Endothelial cell of umbilical vein (primary cell): ENCODE measurements around the gene FMNL2.

Source experiments
- CTCF ChIP-seq, 2 donors: IDR thresholded peaks; 1 replicate in 1 of 2; 2 replicates in 1 of 2; pipeline ENCODE4 v1.5.1; 2011; ENCODE audit warnings: low read length in 2 of 2, mild to moderate bottlenecking in 2 of 2, moderate library complexity in 2 of 2, control low read depth in 1 of 2, inconsistent platforms in 1 of 2, low read depth in 1 of 2; ENCODE audit not compliant: insufficient read depth in 1 of 2; ENCODE audit errors: extremely low read depth in 1 of 2
- EZH2 ChIP-seq: IDR thresholded peaks from 2 replicates; pipeline ENCODE4 v1.6.1; 2012; ENCODE audit warnings: borderline replicate concordance, low read depth, mild to moderate bottlenecking, moderate library complexity, low read length, inconsistent platforms; ENCODE audit not compliant: severe bottlenecking
- FOS ChIP-seq: IDR thresholded peaks from 2 replicates; pipeline ENCODE4 v1.6.1; 2011; ENCODE audit warnings: mild to moderate bottlenecking, low read length, moderate library complexity, borderline replicate concordance; ENCODE audit not compliant: insufficient read depth
- GATA2 ChIP-seq: IDR thresholded peaks from 2 replicates; pipeline ENCODE4 v1.7.0; 2011; ENCODE audit warnings: low read depth, mild to moderate bottlenecking, moderate library complexity, mixed read lengths, low read length; ENCODE audit not compliant: insufficient read length, insufficient read depth
- JUN ChIP-seq: IDR thresholded peaks from 2 replicates; pipeline ENCODE4 v1.6.1; 2011; ENCODE audit warnings: borderline replicate concordance, low read depth; ENCODE audit not compliant: insufficient read length, insufficient read depth
- MAX ChIP-seq: IDR thresholded peaks from 2 replicates; pipeline ENCODE4 v1.6.1; 2011; ENCODE audit not compliant: insufficient read depth, insufficient read length
- MYC ChIP-seq: IDR thresholded peaks from one replicate; pipeline ENCODE4 v1.6.1; 2011; ENCODE audit warnings: mild to moderate bottlenecking, low read depth, low read length
- POLR2A ChIP-seq: IDR thresholded peaks from 2 replicates; pipeline ENCODE4 v1.6.1; 2012; ENCODE audit warnings: low read depth, mild to moderate bottlenecking, control low read depth, low read length
- POLR2AphosphoS5 ChIP-seq: IDR thresholded peaks from 2 replicates; pipeline ENCODE4 v1.6.1; 2012; ENCODE audit warnings: low read depth, mild to moderate bottlenecking, control low read depth, low read length, moderate library complexity; ENCODE audit not compliant: insufficient read depth

GRCh38 chr2:152454371-152454770, 119.4 kb downstream of the FMNL2 start:
- TF ChIP-seq POLR2AphosphoS5 (no peak), CTCF (IDR thresholded peaks at IDR 0.05; ENCODE audit: extremely low read depth in 1 of 2, insufficient read depth in 1 of 2, low read depth in 1 of 2, low read length in 2 of 2) (no peak), EZH2 (no peak), FOS (no peak), POLR2A (no peak), MYC (no peak), GATA2 (no peak), MAX (no peak), JUN (no peak)
